ENCODE data around the gene DDX3X. TPM values are rescaled to one million over a fixed set of nuclear protein-coding genes. Genes with fewer than 3 reads are reported as not detected.

Gene DDX3X
- total and polyA plus RNA-seq, 2 experiments from 2014 or later, result 124 to 202 TPM

DNA sequence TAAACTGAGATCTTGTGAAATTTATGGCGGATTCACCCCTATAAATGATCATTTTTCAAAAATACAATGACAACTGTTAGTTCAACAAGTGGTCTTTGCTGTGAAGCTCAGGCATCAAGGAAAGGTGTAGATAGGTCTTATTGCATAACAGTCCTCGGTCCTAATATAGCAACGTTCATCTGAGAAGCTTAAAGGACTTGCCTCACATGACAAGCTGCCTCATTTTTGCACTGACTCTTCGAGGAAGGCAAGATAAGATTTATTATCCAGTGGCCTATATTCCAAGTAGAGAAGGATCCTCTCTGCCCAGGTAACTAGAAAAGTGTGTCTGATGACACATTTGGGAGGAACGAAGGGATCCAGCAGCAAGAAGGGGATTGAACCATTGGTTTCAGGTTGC, 13.6 kb upstream of the DDX3X start:
- H3K79me2 ChIP-seq, result no peaks in the 10 kb centered on the region
- H3K4me2 ChIP-seq, result no peak overlapping the region
- no peaks in the 10 kb centered on the region for H3K4me1 ChIP-seq (ENCODE audit: insufficient read depth)
- no peaks in the 10 kb centered on the region for H3K9me2 ChIP-seq (replicated peaks; ENCODE audit: insufficient read depth)
- no peak for DNase-seq (ENCODE audit: low spot score)
- 69% methylated on average over 5 of the region's 5 CpGs for WGBS (ENCODE audit: low lambda C conversion rate, missing lambda C conversion rate)
- TF ChIP-seq EZH2 (IDR thresholded peaks at IDR 0.05; ENCODE audit: borderline replicate concordance) (no peak), EZH2phosphoT487 (IDR thresholded peaks at IDR 0.05; ENCODE audit: low read depth, severe bottlenecking, unreplicated experiment) (no peak)
- TF ChIP-seq, protein P1, sequence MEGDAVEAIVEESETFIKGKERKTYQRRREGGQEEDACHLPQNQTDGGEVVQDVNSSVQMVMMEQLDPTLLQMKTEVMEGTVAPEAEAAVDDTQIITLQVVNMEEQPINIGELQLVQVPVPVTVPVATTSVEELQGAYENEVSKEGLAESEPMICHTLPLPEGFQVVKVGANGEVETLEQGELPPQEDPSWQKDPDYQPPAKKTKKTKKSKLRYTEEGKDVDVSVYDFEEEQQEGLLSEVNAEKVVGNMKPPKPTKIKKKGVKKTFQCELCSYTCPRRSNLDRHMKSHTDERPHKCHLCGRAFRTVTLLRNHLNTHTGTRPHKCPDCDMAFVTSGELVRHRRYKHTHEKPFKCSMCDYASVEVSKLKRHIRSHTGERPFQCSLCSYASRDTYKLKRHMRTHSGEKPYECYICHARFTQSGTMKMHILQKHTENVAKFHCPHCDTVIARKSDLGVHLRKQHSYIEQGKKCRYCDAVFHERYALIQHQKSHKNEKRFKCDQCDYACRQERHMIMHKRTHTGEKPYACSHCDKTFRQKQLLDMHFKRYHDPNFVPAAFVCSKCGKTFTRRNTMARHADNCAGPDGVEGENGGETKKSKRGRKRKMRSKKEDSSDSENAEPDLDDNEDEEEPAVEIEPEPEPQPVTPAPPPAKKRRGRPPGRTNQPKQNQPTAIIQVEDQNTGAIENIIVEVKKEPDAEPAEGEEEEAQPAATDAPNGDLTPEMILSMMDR (IDR thresholded peaks at IDR 0.05; ENCODE audit: poor library complexity), result no peak
- H3K9me3 ChIP-seq (ENCODE audit: low read depth), result no peaks in the 10 kb centered on the region
- no peaks in the 10 kb centered on the region for H4K20me1 ChIP-seq (ENCODE audit: insufficient read depth, poor library complexity, severe bottlenecking)
- no peaks in the 10 kb centered on the region for H3K36me3 ChIP-seq (replicated peaks; ENCODE audit: insufficient read depth, low read depth)
- no peak overlapping the region for H2AFZ ChIP-seq
- no peaks in the 10 kb centered on the region for H3K27me3 ChIP-seq
- no peak overlapping the region for H3K4me3 ChIP-seq
- no peak overlapping the region for H3K27ac ChIP-seq

DNA sequence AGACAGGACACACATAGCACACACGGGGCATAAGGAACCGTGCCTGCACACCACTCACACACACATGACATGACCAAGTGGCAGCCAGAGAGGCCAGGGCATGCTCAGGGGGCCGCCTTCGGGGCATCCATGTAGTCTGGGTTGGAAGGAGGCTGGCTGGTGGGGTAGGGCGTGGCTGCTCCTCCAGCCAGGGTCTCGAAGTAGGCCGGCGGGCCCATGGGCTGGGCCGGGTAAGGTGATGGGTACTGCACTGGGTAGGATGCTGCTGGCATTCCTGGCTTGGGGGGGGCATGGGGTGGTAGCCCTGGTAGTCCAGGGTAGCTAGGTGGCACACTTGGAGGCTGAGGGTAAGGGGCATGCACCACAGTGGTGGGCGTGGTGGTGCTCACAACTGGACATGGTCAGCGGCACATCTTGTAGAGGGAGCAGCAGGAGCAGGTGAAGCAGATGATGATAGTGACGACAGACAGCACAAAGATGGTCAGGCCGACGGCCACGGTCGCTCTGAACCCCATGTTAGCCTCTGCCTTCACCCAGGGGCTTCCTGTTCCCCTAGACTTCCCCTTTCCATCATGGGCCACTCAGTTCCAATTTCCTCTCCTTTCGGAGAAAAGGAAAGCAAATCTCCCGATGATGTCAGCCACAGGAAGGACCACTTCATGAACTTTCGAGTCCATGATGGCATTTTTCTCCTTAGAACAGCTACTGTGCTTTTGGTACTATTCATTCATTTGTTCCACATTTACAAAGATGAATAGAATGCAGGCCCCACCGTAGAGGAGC, 10.9 kb upstream of the DDX3X start:
- no peaks in the 10 kb centered on the region for H3K79me2 ChIP-seq
- H3K9me3 ChIP-seq (ENCODE audit: low read depth), result no peaks in the 10 kb centered on the region
- no peaks in the 10 kb centered on the region for H3K4me1 ChIP-seq (ENCODE audit: insufficient read depth)
- no peak overlapping the region for H3K4me2 ChIP-seq
- H4K20me1 ChIP-seq (ENCODE audit: insufficient read depth, poor library complexity, severe bottlenecking), result no peaks in the 10 kb centered on the region
- no peaks in the 10 kb centered on the region for H3K9me2 ChIP-seq (replicated peaks; ENCODE audit: insufficient read depth)
- WGBS (ENCODE audit: low lambda C conversion rate, missing lambda C conversion rate), result 90% methylated on average over 20 of the region's 20 CpGs
- TF ChIP-seq, protein P1 (IDR thresholded peaks at IDR 0.05; ENCODE audit: poor library complexity), result no peak
- no peak for TF ChIP-seq EZH2phosphoT487 (IDR thresholded peaks at IDR 0.05; ENCODE audit: low read depth, severe bottlenecking, unreplicated experiment)
- TF ChIP-seq EZH2 (IDR thresholded peaks at IDR 0.05; ENCODE audit: borderline replicate concordance), result no peak
- H2AFZ ChIP-seq, result no peak overlapping the region
- no peaks in the 10 kb centered on the region for H3K36me3 ChIP-seq (replicated peaks; ENCODE audit: insufficient read depth, low read depth)
- no peaks in the 10 kb centered on the region for H3K27me3 ChIP-seq
- H3K27ac ChIP-seq, result no peak overlapping the region
- DNase-seq (ENCODE audit: low spot score), result no peak
- no peak overlapping the region for H3K4me3 ChIP-seq

DNA sequence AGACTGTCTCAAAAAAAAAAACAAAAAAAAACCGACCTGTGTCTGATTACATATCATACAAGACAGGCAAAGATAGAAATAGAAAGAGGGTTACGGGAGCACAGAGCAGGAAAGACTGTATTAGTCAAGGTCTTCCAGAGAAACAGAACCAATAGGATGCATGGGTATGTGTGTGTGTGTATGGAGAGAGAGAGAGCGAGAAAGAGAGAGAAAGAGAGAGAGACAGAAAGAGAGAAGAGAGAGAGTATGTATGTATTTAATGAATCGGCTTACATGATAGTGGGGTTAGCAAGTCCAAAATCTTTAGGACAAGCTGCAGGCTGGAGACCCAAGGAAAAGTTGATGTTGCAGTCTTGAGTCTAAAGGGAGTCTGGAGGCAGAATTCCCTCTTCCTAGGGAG, 7.5 kb upstream of the DDX3X start:
- Histone ChIP-seq H3K36me3 (replicated peaks; ENCODE audit: insufficient read depth, low read depth) (no peaks in the 10 kb centered on the region), H3K9me3 (ENCODE audit: low read depth) (no peaks in the 10 kb centered on the region), H3K9me2 (replicated peaks; ENCODE audit: insufficient read depth) (no peaks in the 10 kb centered on the region), H2AFZ (no peak overlapping the region), H3K79me2 (no peaks in the 10 kb centered on the region), H3K4me2 (no peak overlapping the region), H3K27me3 (no peaks in the 10 kb centered on the region), H3K4me3 (no peak overlapping the region), H3K27ac (no peak overlapping the region), H4K20me1 (ENCODE audit: insufficient read depth, poor library complexity, severe bottlenecking) (no peaks in the 10 kb centered on the region), H3K4me1 (ENCODE audit: insufficient read depth) (no peaks in the 10 kb centered on the region)
- DNase-seq (ENCODE audit: low spot score), result no peak
- TF ChIP-seq EZH2 (IDR thresholded peaks at IDR 0.05; ENCODE audit: borderline replicate concordance) (no peak), EZH2phosphoT487 (IDR thresholded peaks at IDR 0.05; ENCODE audit: low read depth, severe bottlenecking, unreplicated experiment) (no peak)
- TF ChIP-seq, protein P1 (IDR thresholded peaks at IDR 0.05; ENCODE audit: poor library complexity), result no peak
- 84% methylated on average over 4 of the region's 4 CpGs for WGBS (ENCODE audit: low lambda C conversion rate, missing lambda C conversion rate)
